Nephron (organoid): ENCODE measurements around the gene DNMT3L.

Experiments used
- H3K27ac Mint-ChIP-seq, 3 experiments: 2 replicates each; pipeline ENCODE4 v1.8.0; 2020; ENCODE audit warnings: mixed read lengths in 3 of 3, mild to moderate bottlenecking in 2 of 3, moderate library complexity in 1 of 3
- H3K27me3 Mint-ChIP-seq: 2 replicates; pipeline ENCODE4 v1.8.0; 2021; ENCODE audit warnings: low read depth, mild to moderate bottlenecking, moderate library complexity, mixed read lengths
- H3K36me3 Mint-ChIP-seq: 2 replicates; pipeline ENCODE4 v1.8.0; 2020; ENCODE audit warnings: low read depth, mixed read lengths
- H3K4me1 Mint-ChIP-seq: 2 replicates; pipeline ENCODE4 v1.8.0; 2020; ENCODE audit warnings: mixed read lengths
- H3K4me3 Mint-ChIP-seq, 3 experiments: 2 replicates each; pipeline ENCODE4 v1.8.0; 2020; ENCODE audit warnings: mild to moderate bottlenecking in 3 of 3, mixed read lengths in 3 of 3, moderate library complexity in 2 of 3
- H3K9me3 Mint-ChIP-seq: 2 replicates; pipeline ENCODE4 v1.8.0; 2020; ENCODE audit warnings: mixed read lengths
- TF ChIP-seq, protein P1 (sequence below), 3 experiments: fragments of 200-600 bp; sonication (generic); IDR thresholded peaks; one replicate each; pipeline ENCODE4 v1.5.0; 2021; ENCODE audit warnings: antibody characterized with exemption in 3 of 3; ENCODE audit not compliant: unreplicated experiment in 3 of 3

DNMT3L gene

DNA sequence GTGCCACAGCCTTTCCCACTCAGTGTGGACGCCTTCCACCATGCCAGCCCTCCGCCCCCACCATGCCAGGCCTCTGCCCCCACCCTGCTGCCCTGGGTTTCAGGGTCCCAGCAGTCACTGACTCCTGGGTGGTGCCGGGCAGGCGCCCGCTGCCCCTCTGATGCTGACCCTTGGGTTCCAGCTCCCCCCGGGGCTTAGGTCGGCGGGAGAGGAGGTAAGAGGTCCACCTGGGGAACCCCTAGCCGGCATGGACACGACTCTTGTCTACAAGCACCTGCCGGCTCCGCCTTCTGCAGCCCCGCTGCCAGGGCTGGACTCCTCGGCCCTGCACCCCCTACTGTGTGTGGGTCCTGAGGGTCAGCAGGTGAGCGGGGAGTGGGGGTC lies 31.1 kb upstream of the DNMT3L start:
- H3K9me3 Mint-ChIP-seq: no peaks in the 10 kb centered on the region
- H3K36me3 Mint-ChIP-seq: no peaks in the 10 kb centered on the region
- peaks cover 29% of the 10 kb centered on the region for H3K27me3 Mint-ChIP-seq
- TF ChIP-seq, protein P1, sequence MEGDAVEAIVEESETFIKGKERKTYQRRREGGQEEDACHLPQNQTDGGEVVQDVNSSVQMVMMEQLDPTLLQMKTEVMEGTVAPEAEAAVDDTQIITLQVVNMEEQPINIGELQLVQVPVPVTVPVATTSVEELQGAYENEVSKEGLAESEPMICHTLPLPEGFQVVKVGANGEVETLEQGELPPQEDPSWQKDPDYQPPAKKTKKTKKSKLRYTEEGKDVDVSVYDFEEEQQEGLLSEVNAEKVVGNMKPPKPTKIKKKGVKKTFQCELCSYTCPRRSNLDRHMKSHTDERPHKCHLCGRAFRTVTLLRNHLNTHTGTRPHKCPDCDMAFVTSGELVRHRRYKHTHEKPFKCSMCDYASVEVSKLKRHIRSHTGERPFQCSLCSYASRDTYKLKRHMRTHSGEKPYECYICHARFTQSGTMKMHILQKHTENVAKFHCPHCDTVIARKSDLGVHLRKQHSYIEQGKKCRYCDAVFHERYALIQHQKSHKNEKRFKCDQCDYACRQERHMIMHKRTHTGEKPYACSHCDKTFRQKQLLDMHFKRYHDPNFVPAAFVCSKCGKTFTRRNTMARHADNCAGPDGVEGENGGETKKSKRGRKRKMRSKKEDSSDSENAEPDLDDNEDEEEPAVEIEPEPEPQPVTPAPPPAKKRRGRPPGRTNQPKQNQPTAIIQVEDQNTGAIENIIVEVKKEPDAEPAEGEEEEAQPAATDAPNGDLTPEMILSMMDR (IDR thresholded peaks at IDR 0.05; ENCODE audit: unreplicated experiment in 3 of 3): no peak
- H3K4me1 Mint-ChIP-seq: no peaks in the 10 kb centered on the region
- no peak overlapping the region for H3K27ac Mint-ChIP-seq
- no peak overlapping the region for H3K4me3 Mint-ChIP-seq

DNA sequence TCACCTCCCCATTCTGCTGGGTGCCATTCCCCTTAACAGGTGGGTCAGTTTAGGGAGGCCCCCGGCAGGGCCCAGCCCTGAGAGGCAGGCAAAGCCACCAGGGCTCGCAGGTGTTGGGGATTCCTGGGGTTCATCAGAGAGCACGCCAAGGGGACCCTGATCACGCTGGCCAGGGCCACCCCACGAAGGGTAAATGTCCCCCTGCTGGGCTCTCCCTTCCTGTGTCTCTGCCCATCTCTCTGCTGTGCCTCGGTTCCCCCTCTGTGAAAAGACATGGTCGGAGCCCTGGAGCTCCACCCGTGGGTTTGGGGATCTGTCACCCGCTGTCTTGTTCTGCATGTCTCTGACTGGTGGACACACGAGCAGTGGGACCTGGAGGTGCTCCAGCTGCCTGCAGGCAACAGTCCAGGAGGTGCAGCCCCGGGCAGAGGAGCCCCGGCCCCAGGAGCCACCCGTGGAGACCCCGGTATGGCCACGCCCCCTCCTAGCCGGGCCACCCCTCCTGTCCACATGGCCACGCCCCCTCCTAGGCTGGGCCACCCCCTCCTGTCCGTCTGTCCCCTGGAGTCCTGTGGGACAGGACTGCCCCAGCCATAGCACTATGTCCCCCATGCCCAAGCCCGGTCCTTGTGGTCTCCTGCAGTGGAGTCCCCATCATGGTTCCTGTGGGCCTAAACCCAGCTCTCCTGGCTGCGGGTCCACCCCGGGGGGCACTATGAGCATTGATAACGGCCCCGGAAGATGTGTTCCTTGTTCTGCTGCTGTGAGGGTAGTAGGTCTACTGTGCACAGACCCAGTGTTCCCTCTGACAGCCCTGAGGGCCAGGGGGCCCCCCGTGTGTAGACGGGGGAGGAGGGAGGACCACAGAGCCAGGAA lies 30.5 kb upstream of the DNMT3L start:
- Mint-ChIP-seq H3K9me3 (no peaks in the 10 kb centered on the region), H3K4me1 (no peaks in the 10 kb centered on the region), H3K27me3 (peaks cover 31% of the 10 kb centered on the region), H3K27ac (no peak overlapping the region), H3K36me3 (no peaks in the 10 kb centered on the region), H3K4me3 (no peak overlapping the region)
- TF ChIP-seq, protein P1 (IDR thresholded peaks at IDR 0.05; ENCODE audit: unreplicated experiment in 3 of 3): no peak

DNA sequence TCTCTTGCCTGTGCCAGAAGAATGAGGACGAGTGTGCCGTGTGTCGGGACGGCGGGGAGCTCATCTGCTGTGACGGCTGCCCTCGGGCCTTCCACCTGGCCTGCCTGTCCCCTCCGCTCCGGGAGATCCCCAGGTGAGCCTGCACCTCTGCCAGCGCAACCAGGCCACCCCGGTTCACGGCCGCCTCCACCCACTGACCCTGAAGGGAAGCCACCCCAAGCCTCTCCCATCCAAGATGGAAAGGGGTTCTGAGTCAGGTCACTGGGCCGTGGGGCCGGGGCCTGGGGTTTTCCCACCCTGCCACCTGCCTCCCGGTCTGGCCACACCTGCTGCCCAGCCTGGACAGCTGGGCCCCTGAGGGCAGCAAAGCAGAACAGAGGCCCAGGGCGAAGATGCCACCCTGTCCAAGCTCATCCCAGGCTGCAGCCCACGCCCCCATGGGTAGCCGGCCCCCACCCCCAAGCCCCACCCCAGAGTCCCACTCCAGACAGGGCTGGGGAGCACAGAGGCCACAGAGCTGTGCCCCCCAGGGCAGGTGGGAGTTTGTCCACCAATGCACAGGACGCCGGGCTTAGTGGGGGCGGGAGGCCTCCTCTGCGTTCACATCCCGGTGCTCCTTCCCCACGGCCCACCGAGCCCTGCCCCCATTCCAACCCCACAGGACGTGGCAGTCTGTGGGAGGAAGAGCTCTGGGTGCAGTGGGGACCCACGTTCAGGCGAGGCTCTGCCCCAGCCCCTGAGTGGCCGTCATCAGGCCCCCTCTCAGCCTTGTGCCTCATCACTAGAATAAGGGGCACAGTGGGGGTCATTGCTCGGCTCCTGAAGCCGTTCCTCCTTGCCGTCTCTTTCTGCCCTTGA lies 29.6 kb upstream of the DNMT3L start:
- Mint-ChIP-seq H3K9me3 (no peaks in the 10 kb centered on the region), H3K4me3 (no peak overlapping the region), H3K36me3 (no peaks in the 10 kb centered on the region), H3K4me1 (no peaks in the 10 kb centered on the region), H3K27ac (no peak overlapping the region), H3K27me3 (peaks cover 31% of the 10 kb centered on the region)
- TF ChIP-seq, protein P1 (IDR thresholded peaks at IDR 0.05; ENCODE audit: unreplicated experiment in 3 of 3): no peak

GRCh38 chr21:44290327-44291077 lies 28.8 kb upstream of the DNMT3L start:
- Mint-ChIP-seq H3K27me3 (peaks cover 31% of the 10 kb centered on the region), H3K27ac (no peak overlapping the region), H3K36me3 (no peaks in the 10 kb centered on the region), H3K4me3 (no peak overlapping the region), H3K9me3 (no peaks in the 10 kb centered on the region), H3K4me1 (no peaks in the 10 kb centered on the region)
- TF ChIP-seq, protein P1 (IDR thresholded peaks at IDR 0.05; ENCODE audit: unreplicated experiment in 3 of 3): no peak

DNA sequence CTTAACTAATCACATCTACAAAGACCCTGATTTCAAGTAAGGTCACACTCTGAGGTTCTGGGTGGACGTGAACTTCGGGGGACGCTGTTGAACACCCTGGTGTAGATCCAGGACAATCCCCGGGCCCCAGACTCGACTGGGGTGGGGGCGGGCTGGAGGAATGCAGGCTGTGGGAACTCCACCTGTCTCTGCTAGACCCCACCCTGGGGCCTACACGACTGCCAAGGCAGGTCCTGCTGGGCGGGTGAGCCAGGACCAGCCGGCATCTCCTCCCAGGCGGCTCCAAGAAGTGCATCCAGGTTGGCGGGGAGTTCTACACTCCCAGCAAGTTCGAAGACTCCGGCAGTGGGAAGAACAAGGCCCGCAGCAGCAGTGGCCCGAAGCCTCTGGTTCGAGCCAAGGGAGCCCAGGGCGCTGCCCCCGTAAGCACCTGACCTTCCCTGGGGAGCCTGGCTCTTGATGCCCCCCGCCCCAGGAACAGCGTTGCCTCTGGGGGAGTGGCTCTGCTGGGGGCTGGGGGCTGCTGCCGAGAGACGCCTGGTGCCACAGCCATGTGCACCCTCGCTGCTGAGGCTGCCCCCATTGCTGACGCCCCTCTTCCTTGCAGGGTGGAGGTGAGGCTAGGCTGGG lies 27.8 kb upstream of the DNMT3L start:
- Mint-ChIP-seq H3K36me3 (no peaks in the 10 kb centered on the region), H3K27me3 (peaks cover 32% of the 10 kb centered on the region), H3K27ac (no peak overlapping the region), H3K4me1 (no peaks in the 10 kb centered on the region), H3K4me3 (no peak overlapping the region), H3K9me3 (no peaks in the 10 kb centered on the region)
- TF ChIP-seq, protein P1 (IDR thresholded peaks at IDR 0.05; ENCODE audit: unreplicated experiment in 3 of 3): no peak
